Ectodermal cell (in vitro differentiated cells): Measurements from ENCODE around the gene PEX14.

Source experiments
- H3K27ac ChIP-seq: 2 replicates; pipeline ENCODE4 v1.7.0; 2013; ENCODE audit warnings: mild to moderate bottlenecking, low read depth, low read length; ENCODE audit not compliant: insufficient read depth, poor library complexity, severe bottlenecking
- H3K27me3 ChIP-seq: 2 replicates; pipeline ENCODE4 v1.7.0; 2013; ENCODE audit warnings: mild to moderate bottlenecking, low read length; ENCODE audit not compliant: insufficient read depth, control insufficient read depth, poor library complexity, severe bottlenecking
- H3K36me3 ChIP-seq: one replicate; pipeline ENCODE4 v1.7.0; 2013; ENCODE audit warnings: low read length; ENCODE audit not compliant: control insufficient read depth, insufficient read depth
- H3K4me1 ChIP-seq: one replicate; pipeline ENCODE4 v1.7.0; 2013; ENCODE audit warnings: low read length; ENCODE audit not compliant: control insufficient read depth, insufficient read depth
- H3K4me3 ChIP-seq: 2 replicates; pipeline ENCODE4 v1.7.0; 2013; ENCODE audit warnings: low read depth, low read length, control low read depth; ENCODE audit not compliant: insufficient read depth
- H3K9me3 ChIP-seq: 2 replicates; pipeline ENCODE4 v1.7.0; 2013; ENCODE audit warnings: mild to moderate bottlenecking, low read length, moderate library complexity; ENCODE audit not compliant: control insufficient read depth
- WGBS, 2 experiments: methylation state at CpG; one replicate each; pipeline ENCODE4 v1.1.7; 2013; ENCODE audit warnings: missing lambda C conversion rate in 2 of 2; 5-methylcytosine and 5-hydroxymethylcytosine counted together

Gene PEX14

DNA sequence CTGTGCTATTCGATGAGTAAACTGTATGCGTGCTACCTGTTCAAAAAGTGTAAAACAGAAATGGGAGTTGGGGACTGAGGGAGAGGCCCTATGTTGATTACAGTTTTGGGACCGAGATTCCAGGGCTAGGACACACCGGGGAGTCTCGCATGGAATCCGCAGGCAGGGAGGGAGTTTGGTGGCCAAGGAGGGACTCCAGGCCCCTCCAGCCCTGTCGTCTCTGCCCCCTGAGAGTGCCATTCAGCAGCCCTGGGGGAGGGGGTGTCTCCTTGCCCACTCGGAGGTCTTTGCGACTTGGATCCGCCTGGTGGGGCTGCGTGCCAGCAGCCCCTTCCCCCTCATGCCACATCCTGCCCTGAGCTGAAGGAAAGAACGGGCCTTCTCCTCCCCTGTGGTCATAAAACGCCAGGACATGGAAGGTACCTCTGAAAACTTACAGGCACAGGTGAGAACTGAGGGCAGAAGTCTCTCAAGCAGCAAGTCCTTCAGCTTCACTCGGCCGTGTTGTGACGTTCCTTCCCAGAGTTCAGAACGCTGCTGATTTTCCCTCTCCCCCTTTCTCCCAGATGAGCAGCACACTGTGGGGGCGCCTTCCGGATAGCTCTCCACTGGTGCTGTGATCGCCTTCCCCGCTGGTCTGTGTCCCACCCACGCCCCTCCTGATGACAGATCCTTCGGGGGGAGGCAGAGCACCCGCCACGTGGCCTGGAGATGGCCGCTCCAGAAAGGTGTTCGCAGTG is 141.4 kb downstream of the PEX14 start:
- peaks cover 6% of the 10 kb centered on the region for H3K4me1 ChIP-seq
- H3K27me3 ChIP-seq: no peaks in the 10 kb centered on the region
- no peak overlapping the region for H3K4me3 ChIP-seq
- H3K36me3 ChIP-seq: no peaks in the 10 kb centered on the region
- no peaks in the 10 kb centered on the region for H3K9me3 ChIP-seq
- H3K27ac ChIP-seq: no peak overlapping the region
- WGBS, 2 experiments: 88% methylated on average over 27 of the region's 27 CpGs

- 95 to 97% methylated on average over 15 of the region's 15 CpGs for WGBS, 2 experiments
Observed at GRCh38 chr1:10616696-10617095, 141.9 kb downstream of the PEX14 start.

GRCh38 chr1:10617318-10617717 is 142.6 kb downstream of the PEX14 start:
- WGBS, 2 experiments: 94 to 98% methylated on average over 5 of the region's 5 CpGs
- Histone ChIP-seq H3K9me3 (no peaks in the 10 kb centered on the region), H3K4me1 (peaks cover 6% of the 10 kb centered on the region), H3K4me3 (no peak overlapping the region), H3K27me3 (no peaks in the 10 kb centered on the region), H3K27ac (no peak overlapping the region), H3K36me3 (no peaks in the 10 kb centered on the region)

More at GRCh38 chr1:10616696-10617095, 141.9 kb downstream of the PEX14 start:
- Histone ChIP-seq H3K27me3 (no peaks in the 10 kb centered on the region), H3K9me3 (no peaks in the 10 kb centered on the region), H3K4me3 (no peak overlapping the region), H3K27ac (no peak overlapping the region), H3K36me3 (no peaks in the 10 kb centered on the region), H3K4me1 (peaks cover 6% of the 10 kb centered on the region)

- Histone ChIP-seq H3K4me3 (no peak overlapping the region), H3K9me3 (no peaks in the 10 kb centered on the region), H3K36me3 (no peaks in the 10 kb centered on the region), H3K4me1 (peaks cover 6% of the 10 kb centered on the region), H3K27me3 (no peaks in the 10 kb centered on the region), H3K27ac (no peak overlapping the region)
- whole genome bisulfite sequencing, 2 experiments: 95 to 97% methylated on average over 23 of the region's 23 CpGs
Observed at GRCh38 chr1:10617931-10618885, 143.5 kb downstream of the PEX14 start.

GRCh38 chr1:10620776-10621175 is 146.0 kb downstream of the PEX14 start:
- Histone ChIP-seq H3K27ac (no peak overlapping the region), H3K4me3 (no peak overlapping the region), H3K4me1 (no peaks in the 10 kb centered on the region), H3K36me3 (no peaks in the 10 kb centered on the region), H3K9me3 (no peaks in the 10 kb centered on the region), H3K27me3 (no peaks in the 10 kb centered on the region)
- WGBS, 2 experiments: 94 to 95% methylated on average over 12 of the region's 12 CpGs

GRCh38 chr1:10621906-10622305 is 147.2 kb downstream of the PEX14 start:
- 90 to 94% methylated on average over 9 of the region's 9 CpGs for WGBS, 2 experiments
- H3K36me3 ChIP-seq: no peaks in the 10 kb centered on the region

DNA sequence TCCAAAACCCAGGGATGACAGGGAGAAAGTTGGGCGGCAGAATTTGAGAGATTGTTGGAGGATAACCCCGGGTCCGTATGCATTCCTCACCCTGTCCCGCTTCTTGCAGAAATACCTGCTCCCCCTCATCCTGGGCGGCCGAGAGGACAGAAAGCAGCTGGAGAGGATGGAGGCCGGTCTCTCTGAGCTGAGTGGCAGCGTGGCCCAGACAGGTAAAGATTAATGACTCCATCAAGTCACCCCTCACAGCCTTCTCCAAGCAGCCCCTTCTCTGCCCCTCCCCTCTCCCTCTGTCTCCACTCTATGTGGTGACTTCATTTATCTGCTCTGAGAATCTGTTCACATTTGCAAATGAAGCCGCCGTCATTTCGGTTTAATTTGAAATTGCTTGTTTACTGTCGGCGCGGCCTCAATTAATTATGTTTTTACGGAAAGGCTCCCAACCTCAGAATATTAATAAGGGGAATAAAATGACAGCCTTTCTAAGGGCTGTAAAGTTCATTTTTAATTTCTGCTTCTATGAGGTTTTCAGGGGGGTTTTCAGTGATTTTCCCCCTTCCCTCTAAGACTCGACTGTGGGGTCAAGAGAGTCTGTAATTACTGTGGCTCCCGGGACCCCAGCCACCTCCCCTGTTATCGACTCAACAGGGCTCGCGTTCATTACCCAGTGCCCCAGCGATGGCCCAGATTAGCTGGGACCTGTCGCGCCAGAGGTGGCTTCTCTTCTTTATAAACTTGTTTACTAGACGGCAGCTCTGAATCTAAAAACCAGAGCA is 148.3 kb downstream of the PEX14 start:
- no peaks in the 10 kb centered on the region for H3K27me3 ChIP-seq
- no peaks in the 10 kb centered on the region for H3K36me3 ChIP-seq
- no peaks in the 10 kb centered on the region for H3K9me3 ChIP-seq
- no peaks in the 10 kb centered on the region for H3K4me1 ChIP-seq
- H3K27ac ChIP-seq: no peak overlapping the region
- H3K4me3 ChIP-seq: no peak overlapping the region
- WGBS, 2 experiments: 93 to 94% methylated on average over 24 of the region's 24 CpGs

More at GRCh38 chr1:10621906-10622305, 147.2 kb downstream of the PEX14 start:
- no peaks in the 10 kb centered on the region for H3K4me1 ChIP-seq
- no peaks in the 10 kb centered on the region for H3K27me3 ChIP-seq
- H3K9me3 ChIP-seq: no peaks in the 10 kb centered on the region
- no peak overlapping the region for H3K4me3 ChIP-seq
- no peak overlapping the region for H3K27ac ChIP-seq

- no peaks in the 10 kb centered on the region for H3K36me3 ChIP-seq
- no peak overlapping the region for H3K4me3 ChIP-seq
- 93 to 95% methylated on average over 12 of the region's 12 CpGs for WGBS, 2 experiments
- no peaks in the 10 kb centered on the region for H3K4me1 ChIP-seq
- no peaks in the 10 kb centered on the region for H3K27me3 ChIP-seq
- no peak overlapping the region for H3K27ac ChIP-seq
- H3K9me3 ChIP-seq: no peaks in the 10 kb centered on the region
Observed at GRCh38 chr1:10623686-10624145, 149.0 kb downstream of the PEX14 start.

GRCh38 chr1:10624256-10625050 is 149.7 kb downstream of the PEX14 start:
- Histone ChIP-seq H3K4me3 (no peak overlapping the region), H3K36me3 (no peaks in the 10 kb centered on the region), H3K9me3 (no peaks in the 10 kb centered on the region), H3K27ac (no peak overlapping the region), H3K4me1 (no peaks in the 10 kb centered on the region), H3K27me3 (no peaks in the 10 kb centered on the region)
- 95 to 96% methylated on average over 26 of the region's 26 CpGs for WGBS, 2 experiments
